ENCODE measurements around the gene GLYR1. TPM values are rescaled to one million over a fixed set of nuclear protein-coding genes. Genes with fewer than 3 reads are reported as not detected.

GLYR1 gene
- total and polyA plus RNA-seq, 2 of the 4 experiments (the other 2 are of a cell fraction): 26.0 to 54.2 TPM

GRCh38 chr16:4787627-4788482, 59.2 kb downstream of the GLYR1 start, which contains the start of gene SEPTIN12:
TSS of gene SEPTIN12 (minus strand) at chr16:4788345. CDS start at chr16:4787645, 700 bp downstream.
- Histone ChIP-seq H3K56ac (ENCODE audit: extremely low read depth, insufficient read depth, low read length) (no peak within 1 kb of the TSS), H2AFZ (replicated peaks; ENCODE audit: low read length, poor library complexity) (peak within 1 kb of the TSS; percentile 32), H3K9ac (ENCODE audit: low read depth, low read length) (no peak within 1 kb of the TSS), H3K18ac (ENCODE audit: low read depth, low read length) (no peak within 1 kb of the TSS), H3K27me3 (ENCODE audit: control insufficient read depth, insufficient read depth, low read length) (no peaks in the 10 kb centered on the region; the same call in 1 of the 2 replicates), H3K9me3 (ENCODE audit: control insufficient read depth, insufficient read depth, low read length) (no peaks in the 10 kb centered on the region), H3K4me3 (ENCODE audit: insufficient read depth, low read depth, low read length) (no peak within 1 kb of the TSS), H3K27ac (ENCODE audit: insufficient read depth, low read length) (no peak within 1 kb of the TSS), H3K23ac (ENCODE audit: low read depth, low read length) (no peak within 1 kb of the TSS), H4K5ac (ENCODE audit: low read depth, low read length) (no peak within 1 kb of the TSS), H2AK5ac (ENCODE audit: low read depth, low read length) (0 out of 2 replicates have a peak within 1 kb of the TSS, but pooled peaks have one; percentile 8), H3K4me1 (ENCODE audit: control insufficient read depth, insufficient read depth, low read length) (no peaks in the 10 kb centered on the region), H2BK5ac (ENCODE audit: low read depth, low read length, poor library complexity, severe bottlenecking) (no peak within 1 kb of the TSS), H2BK120ac (ENCODE audit: low read depth, low read length) (no peak within 1 kb of the TSS), H4K20me1 (ENCODE audit: insufficient read depth, low read length) (no peaks in the 10 kb centered on the region), H3K36me3 (ENCODE audit: control insufficient read depth, insufficient read depth, low read length) (no peaks in the 10 kb centered on the region), H3K4me2 (ENCODE audit: low read depth, low read length) (no peak within 1 kb of the TSS), H2BK20ac (ENCODE audit: low read depth, low read length) (no peak within 1 kb of the TSS), H4K8ac (ENCODE audit: low read depth in 2 of 2, low read length in 2 of 2) (no peak within 1 kb of the TSS), H2BK15ac (ENCODE audit: low read depth, low read length) (no peak within 1 kb of the TSS), H4K91ac (ENCODE audit: insufficient read depth, low read depth, low read length) (no peak within 1 kb of the TSS), H3K79me1 (ENCODE audit: low read depth in 1 of 2, low read length in 2 of 2) (no peaks in the 10 kb centered on the region), H3K9me1 (ENCODE audit: insufficient read depth, low read length) (0 out of 2 replicates have a peak, but pooled peaks cover 3% of the 10 kb centered on the region), H2AK9ac (replicated peaks; ENCODE audit: low read depth, low read length, poor library complexity) (peak within 1 kb of the TSS; percentile 28), H3K4ac (ENCODE audit: low read depth, low read length) (no peak within 1 kb of the TSS), H3K14ac (replicated peaks; ENCODE audit: low read depth, low read length) (no peak within 1 kb of the TSS)
- in situ Hi-C loops (cut with MboI; ENCODE audit: low sequenced_read_pairs): no loop called here
- WGBS, 2 experiments (ENCODE audit: extremely low coverage in 2 of 2, insufficient read length in 1 of 2): 60% methylated on average over 1 of the region's 14 CpGs; no CpG with 5 or more reads in 1 of the 2 experiments
- no peak for DNase-seq
- intact Hi-C loops (cut with micrococcal nuclease): no loop called here
- no TSS peak for BruUV-seq (replicated peaks)
- ATAC-seq (ENCODE audit: low read depth): no peak
- ChIA-PET POLR2A (ENCODE audit: unreplicated experiment) (no interaction called here), CTCF (no interaction called here)
- dilution Hi-C loops (cut with HindIII; ENCODE audit: low sequenced_read_pairs, unreplicated experiment): no loop called here
- TF ChIP-seq ELK1 (IDR thresholded peaks at IDR 0.05; ENCODE audit: borderline replicate concordance, low read depth, low read length): no peak
- TF ChIP-seq SMC3 (IDR thresholded peaks at IDR 0.05; ENCODE audit: low read depth, low read length): no peak
- no peak for TF ChIP-seq RAD21 (IDR thresholded peaks at IDR 0.05; ENCODE audit: low read length)
- TF ChIP-seq MXI1 (IDR thresholded peaks at IDR 0.05; ENCODE audit: borderline replicate concordance, low read depth, low read length): no peak
- no peak for TF ChIP-seq CTCF (conservative IDR thresholded peaks at IDR 0.05; ENCODE audit: low read depth, low read length)
- no peak for TF ChIP-seq FOS (IDR thresholded peaks at IDR 0.05; ENCODE audit: low read depth, low read length)
- no peak for TF ChIP-seq RCOR1 (IDR thresholded peaks at IDR 0.05; ENCODE audit: insufficient replicate concordance, low read length)
- no peak for TF ChIP-seq BHLHE40 (IDR thresholded peaks at IDR 0.05; ENCODE audit: low read depth, low read length)
- TF ChIP-seq CHD1 (IDR thresholded peaks at IDR 0.05; ENCODE audit: low read depth, low read length): no peak
- TF ChIP-seq CEBPB (IDR thresholded peaks at IDR 0.05; ENCODE audit: low read depth, low read length): no peak
- TF ChIP-seq NFE2L2 (IDR thresholded peaks at IDR 0.05; ENCODE audit: low read depth, low read length): no peak
- no peak for TF ChIP-seq RFX5 (IDR thresholded peaks at IDR 0.05; ENCODE audit: low read depth, low read length)
- TF ChIP-seq USF2 (IDR thresholded peaks at IDR 0.05; ENCODE audit: low read depth, low read length): no peak
- TF ChIP-seq POLR2A (IDR thresholded peaks at IDR 0.05; ENCODE audit: low read depth, low read length): no peak
- no peak for TF ChIP-seq MAZ (IDR thresholded peaks at IDR 0.05; ENCODE audit: borderline replicate concordance, low read depth, low read length)
